ENCODE measurements around the gene ARPC3. TPM values are rescaled to one million over a fixed set of nuclear protein-coding genes. Genes with fewer than 3 reads are reported as not detected.
A peak's percentile ranks its signal among the peaks of the same experiment; 100 is the strongest.

ARPC3 gene
- total and polyA plus RNA-seq, 9 of the 15 experiments (the other 6 are each of a cell fraction or from before 2014, with no cell fraction given), result 74.2 to 575 (median 345) TPM

DNA sequence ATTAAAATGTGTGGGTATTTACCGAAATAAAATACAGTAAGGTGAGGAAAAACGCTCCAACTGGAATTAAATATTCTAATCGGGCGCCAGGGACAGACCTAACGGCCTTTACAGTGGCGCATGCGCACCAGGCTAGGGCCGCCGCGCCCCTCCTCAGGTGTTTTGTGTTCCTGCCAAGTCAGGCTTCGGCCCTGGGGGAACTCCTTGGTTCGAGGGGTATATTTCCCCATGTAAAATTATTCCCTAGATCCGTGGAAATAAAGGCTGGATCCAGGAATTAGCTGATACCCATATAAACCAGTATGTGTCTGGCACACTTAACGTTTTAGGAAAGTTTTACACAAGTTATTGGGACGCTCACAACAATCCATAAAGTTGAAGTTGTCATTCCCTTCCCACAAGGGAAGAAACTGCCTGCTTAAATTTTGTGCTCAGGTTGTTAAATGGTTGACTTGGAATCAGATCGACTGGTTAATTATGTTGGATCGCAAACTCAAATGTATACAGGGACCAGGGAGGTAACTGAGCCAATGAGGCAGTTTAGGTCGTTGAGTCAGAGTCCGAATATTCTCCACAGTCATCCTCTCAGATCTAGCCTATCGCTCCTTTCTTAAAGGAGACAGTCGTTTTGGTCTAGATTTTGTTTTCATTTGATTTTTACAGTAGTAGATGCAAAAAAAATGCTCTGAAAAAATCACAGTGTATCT lies 46.0 kb downstream of the ARPC3 start (continued):
- TF ChIP-seq, protein P1, sequence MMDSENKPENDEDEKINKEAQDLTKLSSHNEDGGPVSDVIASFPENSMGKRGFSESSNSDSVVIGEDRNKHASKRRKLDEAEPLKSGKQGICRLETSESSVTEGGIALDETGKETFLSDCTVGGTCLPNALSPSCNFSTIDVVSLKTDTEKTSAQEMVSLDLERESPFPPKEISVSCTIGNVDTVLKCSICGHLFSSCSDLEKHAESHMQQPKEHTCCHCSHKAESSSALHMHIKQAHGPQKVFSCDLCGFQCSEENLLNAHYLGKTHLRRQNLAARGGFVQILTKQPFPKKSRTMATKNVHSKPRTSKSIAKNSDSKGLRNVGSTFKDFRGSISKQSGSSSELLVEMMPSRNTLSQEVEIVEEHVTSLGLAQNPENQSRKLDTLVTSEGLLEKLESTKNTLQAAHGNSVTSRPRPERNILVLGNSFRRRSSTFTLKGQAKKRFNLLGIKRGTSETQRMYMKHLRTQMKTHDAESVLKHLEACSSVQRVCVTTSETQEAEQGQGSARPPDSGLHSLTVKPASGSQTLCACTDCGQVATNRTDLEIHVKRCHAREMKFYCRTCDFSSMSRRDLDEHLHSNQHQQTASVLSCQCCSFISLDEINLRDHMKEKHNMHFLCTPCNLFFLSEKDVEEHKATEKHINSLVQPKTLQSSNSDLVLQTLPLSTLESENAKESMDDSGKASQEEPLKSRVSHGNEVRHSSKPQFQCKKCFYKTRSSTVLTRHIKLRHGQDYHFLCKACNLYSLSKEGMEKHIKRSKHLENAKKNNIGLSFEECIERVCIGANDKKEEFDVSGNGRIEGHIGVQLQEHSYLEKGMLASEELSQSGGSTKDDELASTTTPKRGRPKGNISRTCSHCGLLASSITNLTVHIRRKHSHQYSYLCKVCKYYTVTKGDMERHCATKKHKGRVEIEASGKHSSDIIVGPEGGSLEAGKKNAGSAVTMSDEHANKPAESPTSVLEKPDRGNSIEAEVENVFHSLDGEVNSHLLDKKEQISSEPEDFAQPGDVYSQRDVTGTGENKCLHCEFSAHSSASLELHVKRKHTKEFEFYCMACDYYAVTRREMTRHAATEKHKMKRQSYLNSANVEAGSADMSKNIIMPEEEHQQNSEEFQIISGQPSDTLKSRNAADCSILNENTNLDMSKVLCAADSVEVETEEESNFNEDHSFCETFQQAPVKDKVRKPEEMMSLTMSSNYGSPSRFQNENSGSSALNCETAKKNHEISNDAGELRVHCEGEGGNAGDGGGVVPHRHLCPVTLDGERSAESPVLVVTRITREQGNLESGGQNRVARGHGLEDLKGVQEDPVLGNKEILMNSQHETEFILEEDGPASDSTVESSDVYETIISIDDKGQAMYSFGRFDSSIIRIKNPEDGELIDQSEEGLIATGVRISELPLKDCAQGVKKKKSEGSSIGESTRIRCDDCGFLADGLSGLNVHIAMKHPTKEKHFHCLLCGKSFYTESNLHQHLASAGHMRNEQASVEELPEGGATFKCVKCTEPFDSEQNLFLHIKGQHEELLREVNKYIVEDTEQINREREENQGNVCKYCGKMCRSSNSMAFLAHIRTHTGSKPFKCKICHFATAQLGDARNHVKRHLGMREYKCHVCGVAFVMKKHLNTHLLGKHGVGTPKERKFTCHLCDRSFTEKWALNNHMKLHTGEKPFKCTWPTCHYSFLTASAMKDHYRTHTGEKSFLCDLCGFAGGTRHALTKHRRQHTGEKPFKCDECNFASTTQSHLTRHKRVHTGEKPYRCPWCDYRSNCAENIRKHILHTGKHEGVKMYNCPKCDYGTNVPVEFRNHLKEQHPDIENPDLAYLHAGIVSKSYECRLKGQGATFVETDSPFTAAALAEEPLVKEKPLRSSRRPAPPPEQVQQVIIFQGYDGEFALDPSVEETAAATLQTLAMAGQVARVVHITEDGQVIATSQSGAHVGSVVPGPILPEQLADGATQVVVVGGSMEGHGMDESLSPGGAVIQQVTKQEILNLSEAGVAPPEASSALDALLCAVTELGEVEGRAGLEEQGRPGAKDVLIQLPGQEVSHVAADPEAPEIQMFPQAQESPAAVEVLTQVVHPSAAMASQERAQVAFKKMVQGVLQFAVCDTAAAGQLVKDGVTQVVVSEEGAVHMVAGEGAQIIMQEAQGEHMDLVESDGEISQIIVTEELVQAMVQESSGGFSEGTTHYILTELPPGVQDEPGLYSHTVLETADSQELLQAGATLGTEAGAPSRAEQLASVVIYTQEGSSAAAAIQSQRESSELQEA (IDR thresholded peaks at IDR 0.05; ENCODE audit: low read depth), result no peak
- TF ChIP-seq ZNF133 (CRISPR knock-in tag; IDR thresholded peaks at IDR 0.05), result no peak
- TF ChIP-seq, protein P2, sequence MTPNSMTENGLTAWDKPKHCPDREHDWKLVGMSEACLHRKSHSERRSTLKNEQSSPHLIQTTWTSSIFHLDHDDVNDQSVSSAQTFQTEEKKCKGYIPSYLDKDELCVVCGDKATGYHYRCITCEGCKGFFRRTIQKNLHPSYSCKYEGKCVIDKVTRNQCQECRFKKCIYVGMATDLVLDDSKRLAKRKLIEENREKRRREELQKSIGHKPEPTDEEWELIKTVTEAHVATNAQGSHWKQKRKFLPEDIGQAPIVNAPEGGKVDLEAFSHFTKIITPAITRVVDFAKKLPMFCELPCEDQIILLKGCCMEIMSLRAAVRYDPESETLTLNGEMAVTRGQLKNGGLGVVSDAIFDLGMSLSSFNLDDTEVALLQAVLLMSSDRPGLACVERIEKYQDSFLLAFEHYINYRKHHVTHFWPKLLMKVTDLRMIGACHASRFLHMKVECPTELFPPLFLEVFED (CRISPR knock-in tag; conservative IDR thresholded peaks at IDR 0.05), result no peak
- no peak for TF ChIP-seq CREM (IDR thresholded peaks at IDR 0.05; ENCODE audit: low read depth)
- TF ChIP-seq POLR2H (tag; IDR thresholded peaks at IDR 0.05; ENCODE audit: low read depth), result peak; percentile 61; the same call in 1 of the 2 replicates
- TF ChIP-seq EWSR1 (IDR thresholded peaks at IDR 0.05; ENCODE audit: borderline replicate concordance, low read depth, partially characterized antibody), result no peak
- TF ChIP-seq, protein P3, sequence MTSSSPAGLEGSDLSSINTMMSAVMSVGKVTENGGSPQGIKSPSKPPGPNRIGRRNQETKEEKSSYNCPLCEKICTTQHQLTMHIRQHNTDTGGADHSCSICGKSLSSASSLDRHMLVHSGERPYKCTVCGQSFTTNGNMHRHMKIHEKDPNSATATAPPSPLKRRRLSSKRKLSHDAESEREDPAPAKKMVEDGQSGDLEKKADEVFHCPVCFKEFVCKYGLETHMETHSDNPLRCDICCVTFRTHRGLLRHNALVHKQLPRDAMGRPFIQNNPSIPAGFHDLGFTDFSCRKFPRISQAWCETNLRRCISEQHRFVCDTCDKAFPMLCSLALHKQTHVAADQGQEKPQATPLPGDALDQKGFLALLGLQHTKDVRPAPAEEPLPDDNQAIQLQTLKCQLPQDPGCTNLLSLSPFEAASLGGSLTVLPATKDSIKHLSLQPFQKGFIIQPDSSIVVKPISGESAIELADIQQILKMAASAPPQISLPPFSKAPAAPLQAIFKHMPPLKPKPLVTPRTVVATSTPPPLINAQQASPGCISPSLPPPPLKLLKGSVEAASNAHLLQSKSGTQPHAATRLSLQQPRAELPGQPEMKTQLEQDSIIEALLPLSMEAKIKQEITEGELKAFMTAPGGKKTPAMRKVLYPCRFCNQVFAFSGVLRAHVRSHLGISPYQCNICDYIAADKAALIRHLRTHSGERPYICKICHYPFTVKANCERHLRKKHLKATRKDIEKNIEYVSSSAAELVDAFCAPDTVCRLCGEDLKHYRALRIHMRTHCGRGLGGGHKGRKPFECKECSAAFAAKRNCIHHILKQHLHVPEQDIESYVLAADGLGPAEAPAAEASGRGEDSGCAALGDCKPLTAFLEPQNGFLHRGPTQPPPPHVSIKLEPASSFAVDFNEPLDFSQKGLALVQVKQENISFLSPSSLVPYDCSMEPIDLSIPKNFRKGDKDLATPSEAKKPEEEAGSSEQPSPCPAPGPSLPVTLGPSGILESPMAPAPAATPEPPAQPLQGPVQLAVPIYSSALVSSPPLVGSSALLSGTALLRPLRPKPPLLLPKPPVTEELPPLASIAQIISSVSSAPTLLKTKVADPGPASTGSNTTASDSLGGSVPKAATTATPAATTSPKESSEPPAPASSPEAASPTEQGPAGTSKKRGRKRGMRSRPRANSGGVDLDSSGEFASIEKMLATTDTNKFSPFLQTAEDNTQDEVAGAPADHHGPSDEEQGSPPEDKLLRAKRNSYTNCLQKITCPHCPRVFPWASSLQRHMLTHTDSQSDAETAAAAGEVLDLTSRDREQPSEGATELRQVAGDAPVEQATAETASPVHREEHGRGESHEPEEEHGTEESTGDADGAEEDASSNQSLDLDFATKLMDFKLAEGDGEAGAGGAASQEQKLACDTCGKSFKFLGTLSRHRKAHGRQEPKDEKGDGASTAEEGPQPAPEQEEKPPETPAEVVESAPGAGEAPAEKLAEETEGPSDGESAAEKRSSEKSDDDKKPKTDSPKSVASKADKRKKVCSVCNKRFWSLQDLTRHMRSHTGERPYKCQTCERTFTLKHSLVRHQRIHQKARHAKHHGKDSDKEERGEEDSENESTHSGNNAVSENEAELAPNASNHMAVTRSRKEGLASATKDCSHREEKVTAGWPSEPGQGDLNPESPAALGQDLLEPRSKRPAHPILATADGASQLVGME (CRISPR knock-in tag; IDR thresholded peaks at IDR 0.05), result no peak
- no peak; the same call in 1 of the 2 replicates for TF ChIP-seq SMARCA4 (IDR thresholded peaks at IDR 0.05)
- TF ChIP-seq ZNF830 (CRISPR knock-in tag; IDR thresholded peaks at IDR 0.05), result no peak
- no peak for TF ChIP-seq ZNF146 (CRISPR knock-in tag; IDR thresholded peaks at IDR 0.05; ENCODE audit: unreplicated experiment)
- TF ChIP-seq SP1 (CRISPR knock-in tag; IDR thresholded peaks at IDR 0.05), result peak; percentile 15; the same call in 1 of the 2 replicates
- TF ChIP-seq MEIS2 (IDR thresholded peaks at IDR 0.05; ENCODE audit: partially characterized antibody), result peak; percentile 80
- no peak for TF ChIP-seq ZNF668 (CRISPR knock-in tag; IDR thresholded peaks at IDR 0.05)
